Measurements from ENCODE around the gene SELENOS. TPM values are rescaled to one million over a fixed set of nuclear protein-coding genes. Genes with fewer than 3 reads are reported as not detected.

Gene SELENOS
- polyA plus RNA-seq, 2 of the 4 experiments (the other 2 are of a cell fraction) = 97.9 to 184 TPM

- Histone ChIP-seq H3K4me2 (no peak overlapping the region), H3K27ac (no peak overlapping the region), H3K4me3 (no peak overlapping the region), H3K4me1 (no peaks in the 10 kb centered on the region), H3K9me3 (peaks cover 3% of the 10 kb centered on the region; the same call in 1 of the 3 replicates)
- POLR2A ChIA-PET = no interaction called here
- TF ChIP-seq RAD21 (conservative IDR thresholded peaks at IDR 0.05 in 1 of 2, IDR thresholded peaks at IDR 0.05 in 1 of 2) = no peak
- TF ChIP-seq ZFP36 (IDR thresholded peaks at IDR 0.05; ENCODE audit: borderline replicate concordance, partially characterized antibody) = no peak
- TF ChIP-seq HES2 (IDR thresholded peaks at IDR 0.05) = no peak
- no peak for TF ChIP-seq HOXA7 (CRISPR knock-in tag; IDR thresholded peaks at IDR 0.05)
- TF ChIP-seq PBX3 (IDR thresholded peaks at IDR 0.05) = no peak
- no peak for TF ChIP-seq RFX5 (IDR thresholded peaks at IDR 0.05)
- no peak for TF ChIP-seq HOXB13 (CRISPR knock-in tag; IDR thresholded peaks at IDR 0.05; ENCODE audit: low read depth)
- no peak for TF ChIP-seq TP53 (CRISPR knock-in tag; IDR thresholded peaks at IDR 0.05)
- TF ChIP-seq CBX8 (IDR thresholded peaks at IDR 0.05) = no peak
- no peak for TF ChIP-seq USF2 (IDR thresholded peaks at IDR 0.05)
- no peak for TF ChIP-seq RARB (CRISPR knock-in tag; IDR thresholded peaks at IDR 0.05)
- no peak for ATAC-seq
- CTCF ChIA-PET = interaction anchor here (1.1 kb wide), 1 partner anchor 12 kb away, joined by 3 read pairs; no protein-coding TSS in a partner anchor
- FAIRE-seq = peak; percentile 7
- DNase-seq (ENCODE audit: low read depth in 1 of 2, low spot score in 1 of 2) = no peak
These were observed 49.0 kb downstream of the SELENOS start for GRCh38 chr15:101228313-101228712.

GRCh38 chr15:101225658-101226057 is 51.6 kb downstream of the SELENOS start:
- CTCF ChIA-PET = interaction anchor here (0.9 to 2.3 kb wide), 7 partner anchors 11 to 593 kb away, joined by 3 to 7 read pairs (median 5); no protein-coding TSS in a partner anchor
- peaks cover 3% of the 10 kb centered on the region; the same call in 1 of the 3 replicates for H3K9me3 ChIP-seq
- FAIRE-seq = peak; percentile 59
- no peaks in the 10 kb centered on the region for H3K4me1 ChIP-seq
- POLR2A ChIA-PET = no interaction called here
- no peak for ATAC-seq
- no peak overlapping the region for H3K4me3 ChIP-seq
- TF ChIP-seq HDAC2 (IDR thresholded peaks at IDR 0.05) (no peak), NPAS2 (CRISPR knock-in tag; IDR thresholded peaks at IDR 0.05; ENCODE audit: borderline replicate concordance) (no peak), FOXS1 (CRISPR knock-in tag; IDR thresholded peaks at IDR 0.05) (no peak), POLR2A (IDR thresholded peaks at IDR 0.05; ENCODE audit: low read length) (no peak), CTCF (IDR thresholded peaks at IDR 0.05) (no peak), HEYL (CRISPR knock-in tag; IDR thresholded peaks at IDR 0.05) (no peak), CHD4 (IDR thresholded peaks at IDR 0.05; ENCODE audit: borderline replicate concordance) (no peak), HMGXB4 (CRISPR knock-in tag; IDR thresholded peaks at IDR 0.05; ENCODE audit: borderline replicate concordance) (no peak), POLR2AphosphoS2 (conservative IDR thresholded peaks at IDR 0.05; ENCODE audit: low read length) (no peak), CBX8 (IDR thresholded peaks at IDR 0.05) (no peak), RNF2 (IDR thresholded peaks at IDR 0.05; ENCODE audit: borderline replicate concordance, low read depth) (no peak), PBX3 (IDR thresholded peaks at IDR 0.05) (no peak), HOXA7 (CRISPR knock-in tag; IDR thresholded peaks at IDR 0.05) (no peak), USF2 (IDR thresholded peaks at IDR 0.05) (no peak), FOSL2 (IDR thresholded peaks at IDR 0.05) (no peak), FOSL2 (CRISPR knock-in tag; IDR thresholded peaks at IDR 0.05) (no peak)
- DNase-seq (ENCODE audit: low read depth in 1 of 2, low spot score in 1 of 2) = no peak
- H3K27ac ChIP-seq = no peak overlapping the region
- WGBS (ENCODE audit: missing lambda C conversion rate) = 92% methylated on average over 5 of the region's 5 CpGs
- H3K4me2 ChIP-seq = no peak overlapping the region
